Fibroblast of lung (primary cell): ENCODE results near the gene NF2.

Source experiments
- EZH2 ChIP-seq: IDR thresholded peaks from 2 replicates; pipeline ENCODE4 v1.5.1; 2012; ENCODE audit warnings: low read length, control low read depth, mild to moderate bottlenecking; ENCODE audit errors: missing control alignments
- TF ChIP-seq, protein P1 (sequence below), 2 donors: IDR thresholded peaks in 1 of 2; conservative IDR thresholded peaks in 1 of 2; 1 replicate in 1 of 2; 2 replicates in 1 of 2; pipeline ENCODE4 v1.5.1; 2011 to 2012; ENCODE audit warnings: low read length in 2 of 2, control low read depth in 1 of 2, inconsistent platforms in 1 of 2, low read depth in 1 of 2, mild to moderate bottlenecking in 1 of 2

DNA sequence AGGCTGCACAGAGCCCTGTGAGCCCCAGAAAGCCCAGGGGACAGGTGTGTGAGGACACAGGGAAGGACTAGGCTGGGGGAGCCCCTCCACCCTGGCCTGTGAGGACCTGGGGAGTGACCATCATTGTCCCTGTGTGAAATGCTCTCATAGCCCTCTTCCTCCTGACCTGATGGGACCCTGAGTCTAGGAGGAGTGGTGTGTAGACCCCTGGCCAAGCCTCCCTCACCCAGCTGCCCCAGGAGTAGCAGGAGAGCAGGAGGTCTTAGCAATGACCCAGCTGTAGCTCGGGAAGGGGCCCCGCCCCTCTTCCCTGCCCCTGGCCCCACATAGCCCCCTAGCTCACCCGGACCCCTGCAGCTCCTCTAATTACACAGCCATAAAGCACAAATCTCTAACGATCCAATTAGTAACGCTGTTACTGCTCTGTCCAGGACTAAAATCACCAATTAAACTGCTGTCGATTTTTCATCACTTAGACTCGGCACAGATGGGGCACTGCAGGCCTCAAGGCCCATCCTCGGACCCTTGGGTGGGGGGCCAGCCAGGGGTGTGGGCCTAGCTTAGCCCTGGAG is 109.8 kb downstream of the NF2 start:
- TF ChIP-seq, protein P1, sequence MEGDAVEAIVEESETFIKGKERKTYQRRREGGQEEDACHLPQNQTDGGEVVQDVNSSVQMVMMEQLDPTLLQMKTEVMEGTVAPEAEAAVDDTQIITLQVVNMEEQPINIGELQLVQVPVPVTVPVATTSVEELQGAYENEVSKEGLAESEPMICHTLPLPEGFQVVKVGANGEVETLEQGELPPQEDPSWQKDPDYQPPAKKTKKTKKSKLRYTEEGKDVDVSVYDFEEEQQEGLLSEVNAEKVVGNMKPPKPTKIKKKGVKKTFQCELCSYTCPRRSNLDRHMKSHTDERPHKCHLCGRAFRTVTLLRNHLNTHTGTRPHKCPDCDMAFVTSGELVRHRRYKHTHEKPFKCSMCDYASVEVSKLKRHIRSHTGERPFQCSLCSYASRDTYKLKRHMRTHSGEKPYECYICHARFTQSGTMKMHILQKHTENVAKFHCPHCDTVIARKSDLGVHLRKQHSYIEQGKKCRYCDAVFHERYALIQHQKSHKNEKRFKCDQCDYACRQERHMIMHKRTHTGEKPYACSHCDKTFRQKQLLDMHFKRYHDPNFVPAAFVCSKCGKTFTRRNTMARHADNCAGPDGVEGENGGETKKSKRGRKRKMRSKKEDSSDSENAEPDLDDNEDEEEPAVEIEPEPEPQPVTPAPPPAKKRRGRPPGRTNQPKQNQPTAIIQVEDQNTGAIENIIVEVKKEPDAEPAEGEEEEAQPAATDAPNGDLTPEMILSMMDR (conservative IDR thresholded peaks at IDR 0.05 in 1 of 2, IDR thresholded peaks at IDR 0.05 in 1 of 2; ENCODE audit: low read depth in 1 of 2, low read length in 2 of 2) = no peak
- TF ChIP-seq EZH2 = no peak
